ENCODE data around the gene POLR1A.
"Not testable (repeated sequence)": the region's sequence is repeated elsewhere in the genome, so short reads cannot be mapped to it uniquely, and the experiment has no call there.

DNA sequence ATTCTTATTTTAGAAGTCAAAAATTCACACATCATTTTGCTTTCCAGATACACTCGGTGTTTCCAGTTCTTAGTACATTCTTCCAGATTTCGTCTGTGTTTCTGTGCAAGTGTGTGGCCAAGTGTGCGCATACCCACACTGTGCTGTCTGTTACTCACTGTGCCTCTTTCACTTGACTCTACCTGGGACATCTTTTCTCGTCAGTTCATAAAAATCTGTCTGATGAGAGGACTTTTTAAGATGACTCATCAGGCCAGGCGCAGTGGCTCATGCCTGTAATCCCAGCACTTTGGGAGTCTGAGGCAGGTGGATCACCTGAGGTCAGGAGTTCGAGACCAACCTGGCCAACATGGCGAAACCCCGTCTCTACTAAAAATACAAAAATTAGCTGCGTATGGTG lies 113.6 kb downstream of the POLR1A start:
- TF ChIP-seq, protein P1, sequence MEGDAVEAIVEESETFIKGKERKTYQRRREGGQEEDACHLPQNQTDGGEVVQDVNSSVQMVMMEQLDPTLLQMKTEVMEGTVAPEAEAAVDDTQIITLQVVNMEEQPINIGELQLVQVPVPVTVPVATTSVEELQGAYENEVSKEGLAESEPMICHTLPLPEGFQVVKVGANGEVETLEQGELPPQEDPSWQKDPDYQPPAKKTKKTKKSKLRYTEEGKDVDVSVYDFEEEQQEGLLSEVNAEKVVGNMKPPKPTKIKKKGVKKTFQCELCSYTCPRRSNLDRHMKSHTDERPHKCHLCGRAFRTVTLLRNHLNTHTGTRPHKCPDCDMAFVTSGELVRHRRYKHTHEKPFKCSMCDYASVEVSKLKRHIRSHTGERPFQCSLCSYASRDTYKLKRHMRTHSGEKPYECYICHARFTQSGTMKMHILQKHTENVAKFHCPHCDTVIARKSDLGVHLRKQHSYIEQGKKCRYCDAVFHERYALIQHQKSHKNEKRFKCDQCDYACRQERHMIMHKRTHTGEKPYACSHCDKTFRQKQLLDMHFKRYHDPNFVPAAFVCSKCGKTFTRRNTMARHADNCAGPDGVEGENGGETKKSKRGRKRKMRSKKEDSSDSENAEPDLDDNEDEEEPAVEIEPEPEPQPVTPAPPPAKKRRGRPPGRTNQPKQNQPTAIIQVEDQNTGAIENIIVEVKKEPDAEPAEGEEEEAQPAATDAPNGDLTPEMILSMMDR (IDR thresholded peaks at IDR 0.05): not testable (repeated sequence)
- TF ChIP-seq POLR2A (IDR thresholded peaks at IDR 0.05): not testable (repeated sequence)
